Memory B cell (primary cell): ENCODE results near the gene CC2D1A.

Experiments used
- ATAC-seq: fragments of 150-1000 bp; cut with Tn5 transposase; 2 replicates; pipeline ENCODE4 v1.10.0; 2021; ENCODE audit warnings: low read depth, mild to moderate bottlenecking, moderate library complexity
- DNase-seq, 2 donors: peaks; one replicate each; pipeline ENCODE4 v3.0.0; 2022; ENCODE audit warnings: low spot score in 2 of 2
- H3K27ac Mint-ChIP-seq: one replicate; pipeline ENCODE4 v1.8.0; 2022; ENCODE audit warnings: mild to moderate bottlenecking, moderate library complexity, mixed read lengths
- H3K27me3 Mint-ChIP-seq: one replicate; pipeline ENCODE4 v1.8.0; 2022; ENCODE audit warnings: mixed read lengths
- H3K36me3 Mint-ChIP-seq: one replicate; pipeline ENCODE4 v1.8.0; 2022; ENCODE audit warnings: mild to moderate bottlenecking, mixed read lengths
- H3K4me1 Mint-ChIP-seq: one replicate; pipeline ENCODE4 v1.8.0; 2022; ENCODE audit warnings: mixed read lengths
- H3K4me3 Mint-ChIP-seq: one replicate; pipeline ENCODE4 v1.8.0; 2022; ENCODE audit warnings: mild to moderate bottlenecking, moderate library complexity, mixed read lengths
- H3K9me3 Mint-ChIP-seq: one replicate; pipeline ENCODE4 v1.8.0; 2022; ENCODE audit warnings: mixed read lengths

Gene CC2D1A

GRCh38 chr19:13869281-13869680 lies 36.7 kb upstream of the CC2D1A start:
- Mint-ChIP-seq H3K4me1 (peaks cover 19% of the 10 kb centered on the region), H3K9me3 (no peaks in the 10 kb centered on the region), H3K27ac (no peak overlapping the region), H3K4me3 (no peak overlapping the region), H3K27me3 (peaks cover 38% of the 10 kb centered on the region), H3K36me3 (no peaks in the 10 kb centered on the region)
- DNase-seq (no peak), ATAC-seq (no peak)

GRCh38 chr19:13870873-13871272 lies 35.1 kb upstream of the CC2D1A start:
- ATAC-seq: no peak
- H3K4me1 Mint-ChIP-seq: peaks cover 15% of the 10 kb centered on the region
- H3K9me3 Mint-ChIP-seq: no peaks in the 10 kb centered on the region
- H3K36me3 Mint-ChIP-seq: no peaks in the 10 kb centered on the region
- no peak overlapping the region for H3K4me3 Mint-ChIP-seq
- DNase-seq: no peak
- H3K27me3 Mint-ChIP-seq: peaks cover 35% of the 10 kb centered on the region
- H3K27ac Mint-ChIP-seq: no peak overlapping the region

- peaks cover 8% of the 10 kb centered on the region for H3K4me1 Mint-ChIP-seq
- peaks cover 28% of the 10 kb centered on the region for H3K27me3 Mint-ChIP-seq
- H3K27ac Mint-ChIP-seq: no peak overlapping the region
- H3K36me3 Mint-ChIP-seq: no peaks in the 10 kb centered on the region
- no peaks in the 10 kb centered on the region for H3K9me3 Mint-ChIP-seq
- peak overlapping the region; percentile 74 for H3K4me3 Mint-ChIP-seq
- ATAC-seq (no peak), DNase-seq (no peak)
These were observed 33.7 kb upstream of the CC2D1A start for GRCh38 chr19:13872339-13872694.

- H3K4me1 Mint-ChIP-seq: peaks cover 8% of the 10 kb centered on the region
- H3K4me3 Mint-ChIP-seq: peak overlapping the region; percentile 74
- H3K9me3 Mint-ChIP-seq: no peaks in the 10 kb centered on the region
- no peaks in the 10 kb centered on the region for H3K36me3 Mint-ChIP-seq
- H3K27ac Mint-ChIP-seq: no peak overlapping the region
- ATAC-seq (peak; percentile 80), DNase-seq (peak in 1 of 2 donors; percentile 53)
- H3K27me3 Mint-ChIP-seq: peaks cover 23% of the 10 kb centered on the region
These were observed 33.2 kb upstream of the CC2D1A start for GRCh38 chr19:13872695-13873389.

- Mint-ChIP-seq H3K27ac (no peak overlapping the region), H3K4me1 (peaks cover 8% of the 10 kb centered on the region), H3K36me3 (no peaks in the 10 kb centered on the region), H3K27me3 (peaks cover 18% of the 10 kb centered on the region), H3K4me3 (no peak overlapping the region), H3K9me3 (no peaks in the 10 kb centered on the region)
- DNase-seq (no peak), ATAC-seq (no peak)
These were observed 32.0 kb upstream of the CC2D1A start for GRCh38 chr19:13873834-13874515.

- Mint-ChIP-seq H3K4me3 (no peak overlapping the region), H3K4me1 (peaks cover 9% of the 10 kb centered on the region), H3K9me3 (no peaks in the 10 kb centered on the region), H3K27me3 (peaks cover 13% of the 10 kb centered on the region), H3K27ac (no peak overlapping the region), H3K36me3 (no peaks in the 10 kb centered on the region)
- ATAC-seq (no peak), DNase-seq (no peak)
These were observed 30.2 kb upstream of the CC2D1A start for GRCh38 chr19:13875824-13876223.

- Mint-ChIP-seq H3K4me3 (no peak within 1 kb of the TSS), H3K36me3 (no peaks in the 10 kb centered on the region), H3K27ac (no peak within 1 kb of the TSS)
These were observed 29.2 kb upstream of the CC2D1A start, which contains the start of gene NANOS3 for GRCh38 chr19:13876834-13877233. NANOS3 (plus strand) TSS chr19:13877134; CDS start chr19:13877249, 115 bp downstream.

GRCh38 chr19:13877303-13877702 lies 28.7 kb upstream of the CC2D1A start:
- H3K27me3 Mint-ChIP-seq: peaks cover 9% of the 10 kb centered on the region
- ATAC-seq (no peak), DNase-seq (no peak)
- H3K27ac Mint-ChIP-seq: no peak overlapping the region
- no peak overlapping the region for H3K4me3 Mint-ChIP-seq
- peaks cover 20% of the 10 kb centered on the region for H3K4me1 Mint-ChIP-seq
- no peaks in the 10 kb centered on the region for H3K9me3 Mint-ChIP-seq
- H3K36me3 Mint-ChIP-seq: no peaks in the 10 kb centered on the region

More at GRCh38 chr19:13876834-13877233, 29.2 kb upstream of the CC2D1A start, which contains the start of gene NANOS3:
- H3K27me3 Mint-ChIP-seq: peaks cover 9% of the 10 kb centered on the region
- no peak for ATAC-seq
- no peak for DNase-seq
- peaks cover 15% of the 10 kb centered on the region for H3K4me1 Mint-ChIP-seq
- H3K9me3 Mint-ChIP-seq: no peaks in the 10 kb centered on the region

- Mint-ChIP-seq H3K27ac (no peak overlapping the region), H3K36me3 (no peaks in the 10 kb centered on the region), H3K9me3 (no peaks in the 10 kb centered on the region), H3K4me3 (peak overlapping the region; percentile 27), H3K4me1 (peaks cover 18% of the 10 kb centered on the region), H3K27me3 (no peaks in the 10 kb centered on the region)
- DNase-seq (peak; percentile 98 to 99), ATAC-seq (peak; percentile 92)
These were observed 25.6 kb upstream of the CC2D1A start for GRCh38 chr19:13880059-13881043.

GRCh38 chr19:13881251-13881691 lies 24.7 kb upstream of the CC2D1A start:
- Mint-ChIP-seq H3K27me3 (no peaks in the 10 kb centered on the region), H3K36me3 (no peaks in the 10 kb centered on the region), H3K4me3 (no peak overlapping the region), H3K9me3 (no peaks in the 10 kb centered on the region), H3K4me1 (peaks cover 18% of the 10 kb centered on the region), H3K27ac (no peak overlapping the region)
- ATAC-seq (no peak), DNase-seq (no peak)

GRCh38 chr19:13881692-13882418 lies 24.1 kb upstream of the CC2D1A start:
- H3K27ac Mint-ChIP-seq: no peak overlapping the region
- H3K4me3 Mint-ChIP-seq: peak overlapping the region; percentile 32
- H3K27me3 Mint-ChIP-seq: no peaks in the 10 kb centered on the region

GRCh38 chr19:13882419-13882795 lies 23.6 kb upstream of the CC2D1A start:
- Mint-ChIP-seq H3K9me3 (no peaks in the 10 kb centered on the region), H3K4me3 (no peak overlapping the region), H3K4me1 (peaks cover 18% of the 10 kb centered on the region), H3K27me3 (no peaks in the 10 kb centered on the region), H3K36me3 (no peaks in the 10 kb centered on the region), H3K27ac (no peak overlapping the region)
- ATAC-seq (no peak), DNase-seq (no peak)

More at GRCh38 chr19:13881692-13882418, 24.1 kb upstream of the CC2D1A start:
- DNase-seq: no peak
- ATAC-seq: no peak
- peaks cover 18% of the 10 kb centered on the region for H3K4me1 Mint-ChIP-seq
- no peaks in the 10 kb centered on the region for H3K9me3 Mint-ChIP-seq
- no peaks in the 10 kb centered on the region for H3K36me3 Mint-ChIP-seq

GRCh38 chr19:13882836-13883235 lies 23.2 kb upstream of the CC2D1A start:
- Mint-ChIP-seq H3K36me3 (no peaks in the 10 kb centered on the region), H3K27me3 (no peaks in the 10 kb centered on the region), H3K27ac (no peak overlapping the region), H3K9me3 (no peaks in the 10 kb centered on the region), H3K4me1 (peaks cover 18% of the 10 kb centered on the region), H3K4me3 (no peak overlapping the region)
- DNase-seq: no peak
- no peak for ATAC-seq
